ENCODE data around the gene MAML2. TPM values are rescaled to one million over a fixed set of nuclear protein-coding genes. Genes with fewer than 3 reads are reported as not detected.

MAML2 gene
- total RNA-seq, 1 experiment from 2014 or later, result 22.7 TPM

DNA sequence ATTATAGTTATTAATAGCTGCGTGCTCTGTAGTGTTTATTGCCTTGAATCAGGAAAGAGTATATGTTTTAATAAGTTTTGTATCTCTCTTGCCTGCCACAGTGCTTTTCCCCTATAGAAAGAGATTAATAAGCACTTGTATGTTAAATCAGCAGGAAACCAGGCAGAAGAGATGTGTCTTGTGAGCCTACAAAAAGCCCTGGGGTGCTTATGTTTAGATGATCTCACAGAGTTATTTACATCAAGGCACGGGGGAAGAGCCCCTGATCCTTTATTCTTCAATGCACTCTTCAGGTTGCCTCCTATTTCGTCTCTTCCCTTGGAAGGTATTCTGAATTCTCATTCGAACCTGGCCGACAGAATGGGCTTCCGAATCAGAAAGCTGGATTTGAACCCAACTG, 183.0 kb downstream of the MAML2 start:
- H3K27ac Mint-ChIP-seq (ENCODE audit: unreplicated experiment), result no peak overlapping the region
- peaks cover 17% of the 10 kb centered on the region for H3K4me1 Mint-ChIP-seq (ENCODE audit: low read depth, unreplicated experiment)
- H3K36me3 Mint-ChIP-seq (ENCODE audit: insufficient read depth, unreplicated experiment), result peaks cover 8% of the 10 kb centered on the region
- BruUV-seq (replicated peaks), result no TSS peak
- intact Hi-C loops (cut with micrococcal nuclease; ENCODE audit: unreplicated experiment), result no loop called here
- no peaks in the 10 kb centered on the region for H3K27me3 Mint-ChIP-seq (ENCODE audit: unreplicated experiment)
- no peak for DNase-seq
- TF ChIP-seq, protein P1, sequence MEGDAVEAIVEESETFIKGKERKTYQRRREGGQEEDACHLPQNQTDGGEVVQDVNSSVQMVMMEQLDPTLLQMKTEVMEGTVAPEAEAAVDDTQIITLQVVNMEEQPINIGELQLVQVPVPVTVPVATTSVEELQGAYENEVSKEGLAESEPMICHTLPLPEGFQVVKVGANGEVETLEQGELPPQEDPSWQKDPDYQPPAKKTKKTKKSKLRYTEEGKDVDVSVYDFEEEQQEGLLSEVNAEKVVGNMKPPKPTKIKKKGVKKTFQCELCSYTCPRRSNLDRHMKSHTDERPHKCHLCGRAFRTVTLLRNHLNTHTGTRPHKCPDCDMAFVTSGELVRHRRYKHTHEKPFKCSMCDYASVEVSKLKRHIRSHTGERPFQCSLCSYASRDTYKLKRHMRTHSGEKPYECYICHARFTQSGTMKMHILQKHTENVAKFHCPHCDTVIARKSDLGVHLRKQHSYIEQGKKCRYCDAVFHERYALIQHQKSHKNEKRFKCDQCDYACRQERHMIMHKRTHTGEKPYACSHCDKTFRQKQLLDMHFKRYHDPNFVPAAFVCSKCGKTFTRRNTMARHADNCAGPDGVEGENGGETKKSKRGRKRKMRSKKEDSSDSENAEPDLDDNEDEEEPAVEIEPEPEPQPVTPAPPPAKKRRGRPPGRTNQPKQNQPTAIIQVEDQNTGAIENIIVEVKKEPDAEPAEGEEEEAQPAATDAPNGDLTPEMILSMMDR (IDR thresholded peaks at IDR 0.05; ENCODE audit: unreplicated experiment), result no peak
- no peak overlapping the region for H3K4me3 Mint-ChIP-seq (ENCODE audit: low read depth, unreplicated experiment)
- CTCF ChIA-PET, result no interaction called here
- H3K9me3 Mint-ChIP-seq (ENCODE audit: low read depth, unreplicated experiment), result no peaks in the 10 kb centered on the region

DNA sequence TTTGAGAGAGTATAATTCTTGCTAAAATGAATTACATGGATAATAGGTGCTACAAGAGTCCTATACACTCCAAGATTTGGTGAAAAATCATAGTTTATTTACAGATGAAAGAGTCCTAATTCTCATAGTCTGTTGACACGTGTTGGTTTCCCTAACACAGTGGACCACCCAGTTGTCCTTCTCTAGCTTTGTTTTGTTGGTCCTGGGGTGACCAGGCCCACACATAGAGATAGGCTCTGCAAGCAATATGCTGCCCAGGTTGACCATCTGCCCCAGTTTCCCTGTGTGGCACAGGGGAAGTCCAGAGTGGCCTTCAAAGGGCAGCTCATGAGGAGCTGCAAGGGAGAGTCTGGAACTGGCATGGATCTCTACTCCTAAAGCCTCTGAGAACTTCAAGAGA, 184.9 kb downstream of the MAML2 start:
- CTCF ChIA-PET, result no interaction called here
- H3K27me3 Mint-ChIP-seq (ENCODE audit: unreplicated experiment), result no peaks in the 10 kb centered on the region
- peaks cover 8% of the 10 kb centered on the region for H3K36me3 Mint-ChIP-seq (ENCODE audit: insufficient read depth, unreplicated experiment)
- H3K27ac Mint-ChIP-seq (ENCODE audit: unreplicated experiment), result no peak overlapping the region
- no TSS peak for BruUV-seq (replicated peaks)
- no peaks in the 10 kb centered on the region for H3K9me3 Mint-ChIP-seq (ENCODE audit: low read depth, unreplicated experiment)
- intact Hi-C loops (cut with micrococcal nuclease; ENCODE audit: unreplicated experiment), result no loop called here
- TF ChIP-seq, protein P1 (IDR thresholded peaks at IDR 0.05; ENCODE audit: unreplicated experiment), result no peak
- peaks cover 26% of the 10 kb centered on the region for H3K4me1 Mint-ChIP-seq (ENCODE audit: low read depth, unreplicated experiment)
- H3K4me3 Mint-ChIP-seq (ENCODE audit: low read depth, unreplicated experiment), result no peak overlapping the region
- DNase-seq, result no peak

DNA sequence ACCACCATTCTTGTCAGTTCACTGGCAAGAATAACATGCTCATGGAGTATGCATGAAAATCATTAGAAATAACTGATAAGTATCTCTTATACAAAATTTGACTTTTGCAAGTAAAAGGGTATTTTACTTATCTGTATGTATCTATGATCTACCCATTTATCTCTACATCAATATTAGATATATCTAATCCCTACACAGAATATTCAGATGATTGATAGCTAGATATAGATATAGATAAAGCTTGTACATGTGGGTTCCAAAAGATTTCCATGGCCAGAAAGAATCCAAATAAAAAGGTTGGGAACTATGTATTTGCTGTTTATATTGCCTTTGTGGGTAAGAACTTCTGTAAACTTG, 185.5 kb downstream of the MAML2 start:
- Mint-ChIP-seq H3K27ac (ENCODE audit: unreplicated experiment) (no peak overlapping the region), H3K9me3 (ENCODE audit: low read depth, unreplicated experiment) (no peaks in the 10 kb centered on the region)

DNA sequence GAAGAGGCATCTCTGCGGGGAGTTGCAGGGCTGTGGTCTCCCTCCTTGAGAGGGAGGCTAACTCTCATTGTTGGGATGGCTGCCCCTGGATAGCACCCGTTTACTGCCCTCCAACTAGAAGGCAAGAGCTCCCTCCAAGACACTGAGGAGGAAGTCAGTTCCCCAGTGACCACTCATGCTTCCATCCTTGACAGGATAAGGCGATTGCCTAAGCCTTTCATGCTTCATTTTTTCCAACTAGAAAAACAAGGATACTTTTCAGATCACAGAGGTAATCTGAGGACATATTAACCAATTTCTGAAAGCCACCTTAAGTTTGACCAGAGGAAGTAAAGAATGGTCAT, 186.6 kb downstream of the MAML2 start:
- Mint-ChIP-seq H3K4me3 (ENCODE audit: low read depth, unreplicated experiment) (peak overlapping the region; percentile 50), H3K36me3 (ENCODE audit: insufficient read depth, unreplicated experiment) (peaks cover 8% of the 10 kb centered on the region), H3K9me3 (ENCODE audit: low read depth, unreplicated experiment) (no peaks in the 10 kb centered on the region), H3K27me3 (ENCODE audit: unreplicated experiment) (no peaks in the 10 kb centered on the region), H3K4me1 (ENCODE audit: low read depth, unreplicated experiment) (peaks cover 26% of the 10 kb centered on the region), H3K27ac (ENCODE audit: unreplicated experiment) (peak overlapping the region; percentile 77)
- no peak for DNase-seq
- TF ChIP-seq, protein P1 (IDR thresholded peaks at IDR 0.05; ENCODE audit: unreplicated experiment), result no peak
- intact Hi-C loops (cut with micrococcal nuclease; ENCODE audit: unreplicated experiment), result no loop called here
- CTCF ChIA-PET, result interaction anchor here (0.9 to 1.3 kb wide), 5 partner anchors 13 to 231 kb away, joined by 3 to 6 read pairs (median 3); no protein-coding TSS in a partner anchor
- no TSS peak for BruUV-seq (replicated peaks)

More for the DNA sequence above, 185.5 kb downstream of the MAML2 start:
- no TSS peak for BruUV-seq (replicated peaks)
- Mint-ChIP-seq H3K36me3 (ENCODE audit: insufficient read depth, unreplicated experiment) (peaks cover 8% of the 10 kb centered on the region), H3K27me3 (ENCODE audit: unreplicated experiment) (no peaks in the 10 kb centered on the region), H3K4me1 (ENCODE audit: low read depth, unreplicated experiment) (peaks cover 26% of the 10 kb centered on the region), H3K4me3 (ENCODE audit: low read depth, unreplicated experiment) (no peak overlapping the region)
- CTCF ChIA-PET, result no interaction called here
- TF ChIP-seq, protein P1 (IDR thresholded peaks at IDR 0.05; ENCODE audit: unreplicated experiment), result no peak
- DNase-seq, result no peak
- intact Hi-C loops (cut with micrococcal nuclease; ENCODE audit: unreplicated experiment), result no loop called here

Data from Calu3 (cell line).